Left kidney (tissue), 2 donors: ENCODE results near the gene NUDT14. TPM values are rescaled to one million over a fixed set of nuclear protein-coding genes. Genes with fewer than 3 reads are reported as not detected.

Experiments
- DNase-seq: peaks from one replicate; pipeline ENCODE4 v3.0.0-alpha.2; 2013
- polyA plus RNA-seq: library from polyadenylated mRNA; unstranded; fragments of 120-200 nt; gene quantifications from one replicate; pipeline ENCODE4 v1.2.1, GENCODE V29; 2013; ENCODE audit not compliant: insufficient read length

NUDT14 gene
- polyA plus RNA-seq, 1 donor = 24.3 TPM

- DNase-seq = no peak
These were observed 19.5 kb upstream of the NUDT14 start for GRCh38 chr14:105200641-105201040.

- DNase-seq = no peak
These were observed 19.0 kb upstream of the NUDT14 start for GRCh38 chr14:105200074-105200473.

GRCh38 chr14:105199093-105199492 is 18.0 kb upstream of the NUDT14 start:
- no peak for DNase-seq

- DNase-seq = no peak
These were observed 17.5 kb upstream of the NUDT14 start for GRCh38 chr14:105198588-105198987.

- no peak for DNase-seq
These were observed 16.1 kb upstream of the NUDT14 start for GRCh38 chr14:105197211-105197641.

- DNase-seq = peak; percentile 37
These were observed 15.3 kb upstream of the NUDT14 start for GRCh38 chr14:105196265-105196960.

GRCh38 chr14:105195522-105196264 is 14.6 kb upstream of the NUDT14 start:
- DNase-seq = no peak

- DNase-seq = no peak
These were observed 13.9 kb upstream of the NUDT14 start for GRCh38 chr14:105195051-105195450.

- no peak for DNase-seq
These were observed 13.0 kb upstream of the NUDT14 start for GRCh38 chr14:105193916-105194782.

- DNase-seq = no peak
These were observed 12.0 kb upstream of the NUDT14 start for GRCh38 chr14:105192866-105193731.

GRCh38 chr14:105187935-105188524 is 6.9 kb upstream of the NUDT14 start:
- no peak for DNase-seq

GRCh38 chr14:105187116-105187515 is 6.0 kb upstream of the NUDT14 start:
- DNase-seq = no peak

- DNase-seq = no peak
These were observed 4.9 kb upstream of the NUDT14 start for GRCh38 chr14:105185973-105186372.

GRCh38 chr14:105185001-105185400 is 3.9 kb upstream of the NUDT14 start:
- no peak for DNase-seq

GRCh38 chr14:105184461-105184860 is 3.3 kb upstream of the NUDT14 start:
- DNase-seq = no peak

- no peak for DNase-seq
These were observed 1.3 kb upstream of the NUDT14 start for GRCh38 chr14:105182296-105183020.

GRCh38 chr14:105181549-105182295 is 610 bp upstream of the NUDT14 start:
- no peak for DNase-seq

- no peak for DNase-seq
These were observed 1.9 kb downstream of the NUDT14 start for GRCh38 chr14:105179191-105179590.

GRCh38 chr14:105178868-105179140 is 2.3 kb downstream of the NUDT14 start:
- DNase-seq = no peak
